Measurements from ENCODE around the gene CLCA2. TPM values are rescaled to one million over a fixed set of nuclear protein-coding genes. Genes with fewer than 3 reads are reported as not detected.

CLCA2 gene
- total RNA-seq, 1 donor from 2014 or later = not detected

- no peaks in the 10 kb centered on the region for H3K4me1 ChIP-seq
- no peak for DNase-seq (ENCODE audit: low spot score in 2 of 2)
These were observed 18.0 kb downstream of the CLCA2 start for GRCh38 chr1:86441997-86442396.

GRCh38 chr1:86445919-86446318, 21.9 kb downstream of the CLCA2 start:
- no peak for DNase-seq (ENCODE audit: low spot score in 2 of 2)
- H3K36me3 ChIP-seq = no peaks in the 10 kb centered on the region
- no peak for TF ChIP-seq CTCF (IDR thresholded peaks at IDR 0.05)
- H3K4me3 ChIP-seq = no peak overlapping the region
- no peaks in the 10 kb centered on the region for H3K9me3 ChIP-seq
- no peaks in the 10 kb centered on the region for H3K27me3 ChIP-seq
- H3K27ac ChIP-seq = no peak overlapping the region
- H3K4me1 ChIP-seq = no peaks in the 10 kb centered on the region
- intact Hi-C loops (cut with DNase I) = no loop called here

More at GRCh38 chr1:86441997-86442396, 18.0 kb downstream of the CLCA2 start:
- no peaks in the 10 kb centered on the region for H3K9me3 ChIP-seq
- no peaks in the 10 kb centered on the region for H3K36me3 ChIP-seq
- no peak overlapping the region for H3K4me3 ChIP-seq
- intact Hi-C loops (cut with DNase I) = no loop called here
- H3K27ac ChIP-seq = no peak overlapping the region
- TF ChIP-seq CTCF (IDR thresholded peaks at IDR 0.05) = no peak
- H3K27me3 ChIP-seq = no peaks in the 10 kb centered on the region

- Histone ChIP-seq H3K4me1 (no peaks in the 10 kb centered on the region), H3K27ac (no peak overlapping the region), H3K4me3 (no peak overlapping the region), H3K9me3 (no peaks in the 10 kb centered on the region), H3K27me3 (no peaks in the 10 kb centered on the region), H3K36me3 (no peaks in the 10 kb centered on the region)
- intact Hi-C loops (cut with DNase I) = no loop called here
- TF ChIP-seq CTCF (IDR thresholded peaks at IDR 0.05) = no peak
- no peak for DNase-seq (ENCODE audit: low spot score in 2 of 2)
These were observed 23.3 kb downstream of the CLCA2 start for GRCh38 chr1:86447198-86447790.

- Histone ChIP-seq H3K9me3 (no peaks in the 10 kb centered on the region), H3K27me3 (no peaks in the 10 kb centered on the region), H3K4me3 (no peak overlapping the region), H3K4me1 (no peaks in the 10 kb centered on the region), H3K36me3 (no peaks in the 10 kb centered on the region), H3K27ac (no peak overlapping the region)
- DNase-seq (ENCODE audit: low spot score in 2 of 2) = no peak
- intact Hi-C loops (cut with DNase I) = no loop called here
- TF ChIP-seq CTCF (IDR thresholded peaks at IDR 0.05) = no peak
These were observed 24.7 kb downstream of the CLCA2 start for GRCh38 chr1:86448670-86449069.

GRCh38 chr1:86449103-86449502, 25.1 kb downstream of the CLCA2 start:
- Histone ChIP-seq H3K9me3 (no peaks in the 10 kb centered on the region), H3K4me3 (no peak overlapping the region), H3K27me3 (no peaks in the 10 kb centered on the region), H3K4me1 (no peaks in the 10 kb centered on the region), H3K36me3 (no peaks in the 10 kb centered on the region), H3K27ac (no peak overlapping the region)
- intact Hi-C loops (cut with DNase I) = no loop called here
- TF ChIP-seq CTCF (IDR thresholded peaks at IDR 0.05) = no peak
- DNase-seq (ENCODE audit: low spot score in 2 of 2) = no peak

- no peak overlapping the region for H3K4me3 ChIP-seq
- H3K4me1 ChIP-seq = no peaks in the 10 kb centered on the region
- TF ChIP-seq CTCF (IDR thresholded peaks at IDR 0.05) = no peak
- intact Hi-C loops (cut with DNase I) = no loop called here
- H3K27ac ChIP-seq = no peak overlapping the region
- DNase-seq (ENCODE audit: low spot score in 2 of 2) = no peak
- H3K27me3 ChIP-seq = no peaks in the 10 kb centered on the region
- no peaks in the 10 kb centered on the region for H3K36me3 ChIP-seq
- no peaks in the 10 kb centered on the region for H3K9me3 ChIP-seq
These were observed 26.9 kb downstream of the CLCA2 start for GRCh38 chr1:86450847-86451246.
